Measurements from ENCODE around the gene MADD.

Gene MADD

DNA sequence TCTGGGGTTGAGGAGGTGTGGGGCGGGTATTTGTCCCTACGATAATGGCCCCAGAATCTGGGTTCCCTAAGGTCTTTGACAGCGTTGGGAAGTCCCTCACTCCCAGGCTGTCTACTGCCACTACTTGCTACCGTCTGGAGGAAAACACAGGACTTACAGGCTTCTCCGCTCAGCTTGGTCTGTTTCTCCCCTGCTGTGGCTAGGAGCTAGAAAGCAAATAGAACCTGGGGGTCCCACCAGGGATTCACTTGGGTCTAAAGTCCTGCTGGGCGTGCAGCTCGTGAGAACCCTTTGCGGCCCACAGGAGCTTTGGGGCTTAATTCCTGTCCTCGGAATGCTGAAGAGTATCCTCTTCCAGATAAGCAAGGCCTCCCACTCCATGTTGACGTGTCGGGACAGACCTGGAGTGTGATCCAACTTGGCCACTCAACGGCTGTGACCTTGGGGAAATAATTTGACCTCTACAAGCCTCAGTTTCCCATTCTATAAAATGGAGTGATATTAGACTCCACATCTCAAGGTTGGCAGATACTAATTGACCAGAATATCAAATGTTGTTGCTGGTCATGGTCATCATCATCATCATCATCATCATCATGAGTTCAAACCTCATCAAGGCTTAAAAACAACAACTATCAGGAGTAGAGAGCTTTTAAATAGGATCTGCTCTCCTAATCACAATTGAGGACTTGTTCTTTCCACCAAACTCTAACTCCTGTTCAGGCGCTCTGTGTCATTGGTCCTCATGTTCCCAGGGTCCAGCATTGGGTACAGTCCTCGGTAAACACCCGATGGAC, 84.2 kb downstream of the MADD start:
- Histone ChIP-seq H3K9ac (ENCODE audit: low read length) (peak overlapping the region; percentile 61), H3K79me2 (ENCODE audit: control insufficient read depth, insufficient read depth, low read length) (no peaks in the 10 kb centered on the region), H3K4me3 (ENCODE audit: low read length) (no peak overlapping the region), H2BK5ac (ENCODE audit: low read length) (no peak overlapping the region), H2AK5ac (ENCODE audit: low read length) (no peak overlapping the region), H4K8ac (ENCODE audit: low read depth, low read length) (no peak overlapping the region), H3K36me3 (ENCODE audit: control insufficient read depth, insufficient read depth, low read length) (no peaks in the 10 kb centered on the region), H3K18ac (ENCODE audit: low read length) (no peak overlapping the region), H3K27me3 (ENCODE audit: insufficient read depth, low read length, poor library complexity) (no peaks in the 10 kb centered on the region), H3K27ac (ENCODE audit: low read depth, low read length) (no peak overlapping the region), H3K23ac (ENCODE audit: low read length) (no peak overlapping the region), H3K4me2 (ENCODE audit: low read length) (no peak overlapping the region), H3K4me1 (ENCODE audit: control insufficient read depth, low read depth, low read length) (peaks cover 2% of the 10 kb centered on the region), H3K4ac (ENCODE audit: low read depth, low read length) (no peak overlapping the region), H2BK15ac (replicated peaks; ENCODE audit: low read depth) (no peak overlapping the region), H4K5ac (ENCODE audit: low read length) (no peak overlapping the region), H3K79me1 (ENCODE audit: low read length) (no peaks in the 10 kb centered on the region), H2BK120ac (ENCODE audit: low read depth, low read length) (no peak overlapping the region), H3K56ac (ENCODE audit: low read length) (peak overlapping the region; percentile 80)
- WGBS (ENCODE audit: extremely low coverage, insufficient coverage, low lambda C conversion rate) = no CpG with 5 or more reads among the region's 15 CpGs
- DNase-seq = no peak

DNA sequence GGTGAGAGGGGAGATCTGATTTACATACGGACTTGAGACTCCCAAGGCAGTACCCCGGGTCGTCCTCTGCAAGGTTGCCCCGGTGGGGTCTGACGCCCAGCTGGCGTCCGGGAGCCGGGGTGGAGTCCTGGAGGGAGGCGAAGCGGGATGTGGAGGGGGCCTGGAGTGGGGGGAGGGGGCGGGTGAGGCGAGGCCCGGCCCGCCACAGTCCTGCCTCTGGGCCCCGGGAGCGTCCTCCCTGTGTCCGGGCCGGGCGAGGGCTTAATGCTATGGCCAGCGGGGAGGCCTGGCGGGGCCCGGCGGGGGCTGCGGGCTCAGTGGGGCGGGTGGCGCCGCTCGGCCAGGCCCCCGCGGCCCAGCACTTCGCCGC, 85.0 kb downstream of the MADD start:
- Histone ChIP-seq H3K4me2 (ENCODE audit: low read length) (peak overlapping the region; percentile 8), H3K36me3 (ENCODE audit: control insufficient read depth, insufficient read depth, low read length) (no peaks in the 10 kb centered on the region), H3K27me3 (ENCODE audit: insufficient read depth, low read length, poor library complexity) (no peaks in the 10 kb centered on the region), H2BK5ac (ENCODE audit: low read length) (no peak overlapping the region), H3K79me2 (ENCODE audit: control insufficient read depth, insufficient read depth, low read length) (no peaks in the 10 kb centered on the region), H3K23ac (ENCODE audit: low read length) (no peak overlapping the region), H2BK120ac (ENCODE audit: low read depth, low read length) (no peak overlapping the region), H3K18ac (ENCODE audit: low read length) (peak overlapping the region; percentile 77), H3K4me3 (ENCODE audit: low read length) (no peak overlapping the region), H3K79me1 (ENCODE audit: low read length) (no peaks in the 10 kb centered on the region), H2AK5ac (ENCODE audit: low read length) (no peak overlapping the region), H3K56ac (ENCODE audit: low read length) (peak overlapping the region; percentile 80), H3K4ac (ENCODE audit: low read depth, low read length) (peak overlapping the region; percentile 60), H3K9ac (ENCODE audit: low read length) (peak overlapping the region; percentile 61), H3K27ac (ENCODE audit: low read depth, low read length) (no peak overlapping the region), H4K5ac (ENCODE audit: low read length) (no peak overlapping the region), H4K8ac (ENCODE audit: low read depth, low read length) (peak overlapping the region; percentile 31), H2BK15ac (replicated peaks; ENCODE audit: low read depth) (no peak overlapping the region), H3K4me1 (ENCODE audit: control insufficient read depth, low read depth, low read length) (peaks cover 2% of the 10 kb centered on the region)
- no peak for DNase-seq
- WGBS (ENCODE audit: extremely low coverage, insufficient coverage, low lambda C conversion rate) = no CpG with 5 or more reads among the region's 32 CpGs

DNA sequence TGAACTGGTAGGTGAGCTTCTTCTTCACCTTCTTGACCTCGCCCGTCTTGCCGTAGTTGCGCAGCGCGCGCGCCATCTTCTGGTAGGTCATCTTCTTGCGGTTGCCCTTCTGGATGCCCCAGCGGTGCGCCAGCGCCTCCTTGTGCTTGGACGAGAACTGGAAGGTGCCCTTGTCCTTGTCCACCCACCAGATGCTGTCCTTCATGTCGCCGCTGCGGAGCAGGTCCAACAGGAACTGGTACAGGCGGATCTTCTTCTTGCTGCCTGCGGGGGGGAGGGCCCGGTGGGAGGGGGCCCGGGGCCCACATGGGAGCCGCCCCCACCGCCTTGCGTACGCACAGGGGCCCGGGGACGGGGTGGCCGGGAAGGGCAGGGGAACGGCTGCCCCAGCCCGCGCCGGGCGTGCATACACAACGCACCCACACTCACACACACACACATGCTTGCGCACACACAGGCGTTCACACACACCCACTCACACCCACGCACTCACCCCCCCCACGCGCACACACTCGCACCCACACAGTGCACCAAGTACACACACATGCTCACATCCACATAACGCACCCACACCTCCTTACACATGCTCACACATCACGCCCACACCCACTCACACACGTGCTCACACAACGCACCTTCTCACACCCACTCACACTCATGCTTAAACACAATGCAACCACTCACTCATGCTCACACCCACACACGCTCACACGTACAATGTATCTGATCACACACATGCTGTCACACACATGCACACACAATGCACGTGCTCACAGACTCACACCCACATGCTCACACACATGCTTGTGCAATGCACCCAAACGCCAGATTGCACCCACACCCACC, 85.6 kb downstream of the MADD start:
- Histone ChIP-seq H3K9ac (ENCODE audit: low read length) (peak overlapping the region; percentile 61), H2BK120ac (ENCODE audit: low read depth, low read length) (no peak overlapping the region), H3K4me1 (ENCODE audit: control insufficient read depth, low read depth, low read length) (peaks cover 2% of the 10 kb centered on the region), H3K79me1 (ENCODE audit: low read length) (no peaks in the 10 kb centered on the region), H3K4ac (ENCODE audit: low read depth, low read length) (no peak overlapping the region), H3K27ac (ENCODE audit: low read depth, low read length) (no peak overlapping the region), H3K36me3 (ENCODE audit: control insufficient read depth, insufficient read depth, low read length) (no peaks in the 10 kb centered on the region), H2AK5ac (ENCODE audit: low read length) (peak overlapping the region; percentile 98), H2BK15ac (replicated peaks; ENCODE audit: low read depth) (no peak overlapping the region), H3K18ac (ENCODE audit: low read length) (peak overlapping the region; percentile 77), H3K27me3 (ENCODE audit: insufficient read depth, low read length, poor library complexity) (no peaks in the 10 kb centered on the region), H3K4me3 (ENCODE audit: low read length) (peak overlapping the region; percentile 7), H3K4me2 (ENCODE audit: low read length) (no peak overlapping the region), H4K8ac (ENCODE audit: low read depth, low read length) (no peak overlapping the region), H3K23ac (ENCODE audit: low read length) (no peak overlapping the region), H4K5ac (ENCODE audit: low read length) (no peak overlapping the region), H2BK5ac (ENCODE audit: low read length) (no peak overlapping the region), H3K79me2 (ENCODE audit: control insufficient read depth, insufficient read depth, low read length) (no peaks in the 10 kb centered on the region), H3K56ac (ENCODE audit: low read length) (peak overlapping the region; percentile 80)
- DNase-seq = peak; percentile 98
- 100% methylated on average over 4 of the region's 47 CpGs for WGBS (ENCODE audit: extremely low coverage, insufficient coverage, low lambda C conversion rate)

DNA sequence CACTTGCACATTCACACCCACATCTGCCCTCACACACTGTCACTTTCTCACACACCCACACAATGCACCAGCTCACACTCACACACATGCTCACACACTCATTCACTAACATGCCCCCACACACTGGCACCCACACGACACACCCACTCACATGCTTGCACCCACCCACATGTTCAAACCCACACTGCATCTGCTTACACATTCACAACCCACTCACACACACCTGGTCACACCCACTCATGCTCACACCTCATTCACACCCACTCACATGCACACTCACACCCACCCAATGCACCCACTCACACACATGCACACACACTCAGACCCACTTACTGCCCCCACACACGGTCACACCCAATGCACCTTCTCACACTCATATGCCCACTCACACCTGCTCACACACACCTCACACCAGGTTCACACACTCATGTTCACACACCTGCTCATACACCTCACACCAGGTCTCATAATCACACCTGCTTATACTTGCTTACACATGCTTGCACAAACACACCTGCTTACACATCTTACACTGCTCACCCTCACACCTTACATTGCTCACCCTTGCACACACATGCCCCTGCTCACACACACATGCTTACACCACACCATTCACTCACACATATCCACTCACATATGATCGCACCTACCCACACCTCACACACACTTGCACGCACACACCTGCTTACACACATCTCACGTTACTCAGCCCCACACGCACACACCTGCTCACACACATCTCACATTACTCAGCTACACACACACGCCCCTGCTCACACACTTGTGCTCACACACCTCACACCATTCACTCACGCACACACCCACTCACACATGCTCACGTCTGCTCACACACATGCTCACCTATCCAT, 86.4 kb downstream of the MADD start:
- H4K8ac ChIP-seq (ENCODE audit: low read depth, low read length) = no peak overlapping the region
- H4K5ac ChIP-seq (ENCODE audit: low read length) = no peak overlapping the region
- no peak overlapping the region for H2BK15ac ChIP-seq (replicated peaks; ENCODE audit: low read depth)
- peaks cover 2% of the 10 kb centered on the region for H3K4me1 ChIP-seq (ENCODE audit: control insufficient read depth, low read depth, low read length)
- no peak for DNase-seq
- H3K23ac ChIP-seq (ENCODE audit: low read length) = no peak overlapping the region
- H2AK5ac ChIP-seq (ENCODE audit: low read length) = peak overlapping the region; percentile 98
- H3K18ac ChIP-seq (ENCODE audit: low read length) = no peak overlapping the region
- H3K4me2 ChIP-seq (ENCODE audit: low read length) = no peak overlapping the region
- no peak overlapping the region for H3K4ac ChIP-seq (ENCODE audit: low read depth, low read length)
- H3K36me3 ChIP-seq (ENCODE audit: control insufficient read depth, insufficient read depth, low read length) = no peaks in the 10 kb centered on the region
- H2BK5ac ChIP-seq (ENCODE audit: low read length) = no peak overlapping the region
- H3K27me3 ChIP-seq (ENCODE audit: insufficient read depth, low read length, poor library complexity) = no peaks in the 10 kb centered on the region
- no peak overlapping the region for H2BK120ac ChIP-seq (ENCODE audit: low read depth, low read length)
- WGBS (ENCODE audit: extremely low coverage, insufficient coverage, low lambda C conversion rate) = 100% methylated on average over 3 of the region's 9 CpGs
- no peak overlapping the region for H3K4me3 ChIP-seq (ENCODE audit: low read length)
- H3K9ac ChIP-seq (ENCODE audit: low read length) = no peak overlapping the region
- H3K79me1 ChIP-seq (ENCODE audit: low read length) = no peaks in the 10 kb centered on the region
- no peak overlapping the region for H3K27ac ChIP-seq (ENCODE audit: low read depth, low read length)
- no peaks in the 10 kb centered on the region for H3K79me2 ChIP-seq (ENCODE audit: control insufficient read depth, insufficient read depth, low read length)
- no peak overlapping the region for H3K56ac ChIP-seq (ENCODE audit: low read length)

DNA sequence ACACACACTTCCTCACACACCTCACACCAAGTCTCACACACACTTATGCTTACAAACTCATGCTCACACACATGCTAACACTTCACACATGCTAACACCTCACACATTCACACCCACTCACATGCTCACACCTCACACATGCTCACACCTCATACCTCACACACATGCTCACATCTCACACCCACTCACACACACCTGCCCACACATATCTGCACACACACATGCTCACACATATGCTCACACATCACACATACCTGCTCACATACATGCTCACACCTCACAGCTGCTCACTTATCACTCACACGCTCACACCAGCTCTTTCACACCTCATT, 87.0 kb downstream of the MADD start:
- H3K27me3 ChIP-seq (ENCODE audit: insufficient read depth, low read length, poor library complexity) = no peaks in the 10 kb centered on the region
- no peak overlapping the region for H3K4me2 ChIP-seq (ENCODE audit: low read length)
- H3K36me3 ChIP-seq (ENCODE audit: control insufficient read depth, insufficient read depth, low read length) = no peaks in the 10 kb centered on the region
- no CpG with 5 or more reads among the region's 1 CpG for WGBS (ENCODE audit: extremely low coverage, insufficient coverage, low lambda C conversion rate)
- H3K56ac ChIP-seq (ENCODE audit: low read length) = no peak overlapping the region
- H2BK5ac ChIP-seq (ENCODE audit: low read length) = no peak overlapping the region
- no peak overlapping the region for H3K18ac ChIP-seq (ENCODE audit: low read length)
- H4K8ac ChIP-seq (ENCODE audit: low read depth, low read length) = no peak overlapping the region
- no peak overlapping the region for H3K9ac ChIP-seq (ENCODE audit: low read length)
- no peak overlapping the region for H3K4ac ChIP-seq (ENCODE audit: low read depth, low read length)
- H2BK120ac ChIP-seq (ENCODE audit: low read depth, low read length) = no peak overlapping the region
- DNase-seq = no peak
- no peak overlapping the region for H4K5ac ChIP-seq (ENCODE audit: low read length)
- H3K23ac ChIP-seq (ENCODE audit: low read length) = no peak overlapping the region
- H3K27ac ChIP-seq (ENCODE audit: low read depth, low read length) = no peak overlapping the region
- H2AK5ac ChIP-seq (ENCODE audit: low read length) = no peak overlapping the region
- no peaks in the 10 kb centered on the region for H3K79me1 ChIP-seq (ENCODE audit: low read length)
- H3K79me2 ChIP-seq (ENCODE audit: control insufficient read depth, insufficient read depth, low read length) = no peaks in the 10 kb centered on the region
- H2BK15ac ChIP-seq (replicated peaks; ENCODE audit: low read depth) = no peak overlapping the region
- no peaks in the 10 kb centered on the region for H3K4me1 ChIP-seq (ENCODE audit: control insufficient read depth, low read depth, low read length)
- no peak overlapping the region for H3K4me3 ChIP-seq (ENCODE audit: low read length)

All from mesendoderm (in vitro differentiated cells).